GM19372 (cell line): Measurements from ENCODE around the gene ADAMTS17.

Experiments
- ATAC-seq: cut with Tn5 transposase; IDR thresholded peaks from one replicate; pipeline ENCODE4 v1.9.1; 2021; ENCODE audit warnings: mild to moderate bottlenecking, low read depth, moderate library complexity; ENCODE audit not compliant: unreplicated experiment

The ADAMTS17 gene

GRCh38 chr15:100255644-100256043 lies 86.1 kb downstream of the ADAMTS17 start:
- ATAC-seq = no peak

DNA sequence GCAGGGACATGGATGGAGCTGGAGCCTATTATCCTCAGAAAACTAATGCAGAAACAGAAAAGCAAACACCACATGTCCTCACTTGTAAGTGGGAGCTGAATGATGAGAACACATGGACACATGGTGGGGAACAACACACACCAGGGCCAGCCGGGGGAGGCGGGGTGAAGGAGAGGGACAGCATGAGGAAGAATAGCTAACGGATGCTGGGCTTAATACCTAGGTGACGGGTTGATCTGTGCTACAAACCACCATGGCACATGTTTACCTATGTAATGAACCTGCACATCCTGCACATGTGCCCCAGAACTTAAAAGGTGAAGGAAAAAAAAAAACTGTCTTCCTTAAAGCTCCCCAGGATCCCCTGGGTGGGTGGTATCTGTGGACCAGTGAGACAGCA lies 87.1 kb downstream of the ADAMTS17 start:
- no peak for ATAC-seq

GRCh38 chr15:100254285-100254684 lies 87.5 kb downstream of the ADAMTS17 start:
- ATAC-seq = no peak

- ATAC-seq = no peak
Observed at GRCh38 chr15:100253640-100254039, 88.1 kb downstream of the ADAMTS17 start.

- no peak for ATAC-seq
Observed at GRCh38 chr15:100252779-100253417, 88.9 kb downstream of the ADAMTS17 start.

DNA sequence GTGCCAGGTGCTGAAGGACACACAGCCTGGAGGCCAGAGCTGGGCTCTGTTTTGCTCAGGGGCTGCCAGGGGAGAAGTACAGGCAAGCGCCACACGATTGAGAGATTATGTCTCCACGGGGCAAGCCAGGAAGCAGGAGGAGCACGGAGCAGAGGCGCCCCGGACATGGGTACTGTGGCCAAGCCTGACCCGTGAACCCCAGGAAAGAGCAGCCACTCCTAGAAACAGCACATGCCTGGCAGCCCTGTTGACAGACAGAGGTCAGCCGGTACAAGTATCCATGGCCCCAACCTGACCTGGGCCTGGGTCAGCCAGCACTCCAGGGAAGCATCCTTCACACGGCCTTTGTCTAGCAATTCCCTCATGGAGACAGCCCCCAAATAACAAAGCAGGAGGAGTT lies 89.4 kb downstream of the ADAMTS17 start:
- no peak for ATAC-seq

- ATAC-seq = no peak
Observed at GRCh38 chr15:100250176-100250800, 91.5 kb downstream of the ADAMTS17 start.

DNA sequence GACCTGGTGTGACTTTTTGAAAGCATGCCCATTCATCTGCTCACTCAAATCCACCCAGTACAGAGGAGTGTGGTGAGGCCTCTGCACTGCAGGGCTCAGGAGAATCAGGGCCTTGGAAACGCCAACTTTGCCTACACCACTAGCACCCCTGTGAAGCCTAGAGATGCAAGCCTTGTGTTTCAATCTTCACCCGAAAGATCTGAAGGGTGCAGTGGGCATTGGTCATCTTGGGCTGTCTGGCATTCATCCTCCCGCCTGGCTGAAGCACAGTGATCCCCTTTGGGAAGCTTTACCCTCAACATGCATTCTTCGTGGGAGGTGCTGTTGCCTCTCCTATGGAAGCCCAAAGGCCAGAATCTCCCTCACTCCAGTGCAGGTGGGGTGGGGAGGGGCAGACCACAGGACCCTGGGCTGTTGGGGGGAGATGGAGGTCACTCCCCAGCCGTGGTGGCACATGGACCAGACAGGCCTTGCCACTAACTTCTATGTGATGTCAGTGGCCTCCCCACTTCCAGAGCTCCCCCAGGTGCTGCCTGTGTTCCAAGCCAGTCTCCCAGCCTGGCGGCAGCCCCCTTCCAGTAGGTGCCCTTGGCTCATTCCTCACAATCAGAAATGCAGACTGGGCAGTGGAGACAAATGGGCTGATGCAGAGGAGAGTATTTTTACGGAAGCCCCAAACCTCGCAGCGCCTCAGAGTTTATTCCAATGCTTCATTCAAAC lies 92.5 kb downstream of the ADAMTS17 start:
- ATAC-seq = no peak

DNA sequence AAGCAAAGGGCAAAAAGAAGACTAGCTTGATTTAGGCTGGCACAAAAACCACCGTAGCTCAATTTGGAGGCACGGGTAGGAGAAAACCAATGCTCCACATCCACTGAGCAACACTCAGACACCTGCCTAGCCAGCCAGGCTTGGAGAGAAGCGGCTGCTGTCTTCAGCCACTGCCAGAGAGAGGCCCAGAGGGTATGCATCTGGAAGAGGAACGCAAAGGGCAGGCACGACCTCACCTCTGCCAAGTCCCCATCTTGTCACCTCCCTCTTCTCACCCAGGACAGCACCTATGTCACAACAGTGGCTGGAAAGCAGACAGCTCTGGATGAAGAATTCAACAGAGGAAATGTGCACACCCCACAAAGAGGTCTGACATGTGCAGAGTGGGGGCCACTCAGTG lies 93.5 kb downstream of the ADAMTS17 start:
- ATAC-seq = no peak

GRCh38 chr15:100247228-100248225 lies 94.2 kb downstream of the ADAMTS17 start:
- no peak for ATAC-seq

- ATAC-seq = no peak
Observed at GRCh38 chr15:100245855-100246254, 95.9 kb downstream of the ADAMTS17 start.

GRCh38 chr15:100245487-100245820 lies 96.3 kb downstream of the ADAMTS17 start:
- no peak for ATAC-seq

- no peak for ATAC-seq
Observed at GRCh38 chr15:100244796-100245486, 96.8 kb downstream of the ADAMTS17 start.

DNA sequence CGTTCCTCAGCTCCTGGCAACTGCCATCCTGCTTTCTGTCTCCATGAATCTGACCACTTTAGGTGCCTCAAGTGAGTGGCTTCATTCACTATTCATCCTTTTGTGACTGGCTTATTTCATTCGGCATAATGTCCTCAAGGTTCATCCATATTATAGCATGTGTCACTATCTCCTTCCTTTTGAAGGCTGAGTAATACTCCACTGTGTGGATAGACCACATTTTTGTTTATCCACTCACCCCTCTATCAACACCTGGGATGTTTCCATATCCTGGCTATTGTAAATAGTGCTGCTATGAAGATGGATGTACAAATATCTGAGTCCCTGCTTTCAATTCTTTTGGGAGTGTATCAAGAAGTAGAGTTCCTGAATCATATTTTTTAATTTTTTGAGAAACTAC lies 98.8 kb downstream of the ADAMTS17 start:
- ATAC-seq = no peak

- no peak for ATAC-seq
Observed at GRCh38 chr15:100241572-100242482, 99.9 kb downstream of the ADAMTS17 start.

DNA sequence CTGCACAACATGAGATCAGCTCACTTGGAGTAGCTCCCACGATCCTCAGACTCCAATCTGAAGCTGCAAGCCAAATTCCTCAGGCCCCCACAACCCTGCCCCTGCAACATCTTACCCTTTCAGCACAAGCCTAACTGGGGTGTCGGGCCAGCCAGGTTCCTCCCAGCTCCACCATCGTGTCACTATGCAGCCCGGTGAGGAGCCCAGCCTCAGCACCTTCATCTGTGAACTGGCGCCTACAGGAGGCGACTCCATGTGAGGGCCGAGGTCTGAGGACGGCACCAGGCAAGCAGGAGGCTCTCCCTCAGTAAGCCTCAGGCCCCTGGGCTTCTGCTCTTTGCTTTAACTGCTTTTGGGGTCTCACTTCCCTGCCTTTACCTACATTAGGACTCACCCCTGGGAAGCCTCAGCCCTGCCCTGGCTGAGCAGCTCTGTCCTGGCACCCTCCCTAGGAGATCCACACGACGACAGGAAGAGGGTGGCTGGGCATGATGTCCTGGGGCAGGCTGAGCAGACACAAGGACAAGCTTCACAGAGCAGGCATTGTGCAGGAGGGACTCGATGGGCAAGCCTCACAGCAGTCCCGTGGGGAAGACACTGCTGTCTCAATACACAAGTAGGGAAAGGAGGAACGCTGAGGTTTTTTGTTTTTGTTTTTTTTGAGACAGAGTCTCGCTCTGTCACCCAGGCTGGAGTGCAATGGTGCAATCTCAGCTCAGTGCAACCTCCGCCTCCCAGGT lies 104.6 kb downstream of the ADAMTS17 start:
- no peak for ATAC-seq

DNA sequence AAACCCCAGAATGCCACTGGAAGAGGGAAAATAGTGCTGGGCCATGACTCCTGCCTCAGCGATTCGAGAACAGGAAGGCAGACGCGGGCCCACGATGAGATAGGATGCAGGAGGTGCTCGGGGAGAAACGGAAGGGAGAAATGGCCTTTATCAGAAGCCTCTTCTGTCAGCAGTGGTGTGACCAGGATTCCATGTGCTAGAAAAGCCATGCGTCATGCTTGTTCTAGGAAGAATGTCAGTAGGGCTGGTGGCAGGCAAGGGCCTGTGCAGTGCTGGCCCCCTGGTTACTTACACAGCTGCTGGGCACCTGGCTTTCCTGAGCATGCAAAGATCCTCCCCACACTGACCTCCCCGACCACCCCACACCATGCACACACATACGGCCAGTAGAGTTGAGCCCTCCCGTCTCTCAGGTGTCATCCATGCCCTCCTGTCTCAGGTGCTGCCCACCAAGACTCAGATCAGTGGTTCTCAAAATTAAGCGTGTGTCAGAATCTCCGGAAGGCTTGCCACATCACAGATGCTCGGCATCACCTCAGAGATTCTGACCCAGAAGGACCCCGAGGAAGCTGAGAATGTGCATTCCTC lies 106.7 kb downstream of the ADAMTS17 start:
- ATAC-seq = no peak
